SW480 (cell line): ENCODE measurements around the gene MRPS16.
"Not testable (repeated sequence)": the region's sequence is repeated elsewhere in the genome, so short reads cannot be mapped to it uniquely, and the experiment has no call there.

ENCODE experiments used
- DNase-seq: peaks from one replicate; pipeline ENCODE4 v3.0.0-alpha.2; 2016; ENCODE audit warnings: low spot score

MRPS16 gene

DNA sequence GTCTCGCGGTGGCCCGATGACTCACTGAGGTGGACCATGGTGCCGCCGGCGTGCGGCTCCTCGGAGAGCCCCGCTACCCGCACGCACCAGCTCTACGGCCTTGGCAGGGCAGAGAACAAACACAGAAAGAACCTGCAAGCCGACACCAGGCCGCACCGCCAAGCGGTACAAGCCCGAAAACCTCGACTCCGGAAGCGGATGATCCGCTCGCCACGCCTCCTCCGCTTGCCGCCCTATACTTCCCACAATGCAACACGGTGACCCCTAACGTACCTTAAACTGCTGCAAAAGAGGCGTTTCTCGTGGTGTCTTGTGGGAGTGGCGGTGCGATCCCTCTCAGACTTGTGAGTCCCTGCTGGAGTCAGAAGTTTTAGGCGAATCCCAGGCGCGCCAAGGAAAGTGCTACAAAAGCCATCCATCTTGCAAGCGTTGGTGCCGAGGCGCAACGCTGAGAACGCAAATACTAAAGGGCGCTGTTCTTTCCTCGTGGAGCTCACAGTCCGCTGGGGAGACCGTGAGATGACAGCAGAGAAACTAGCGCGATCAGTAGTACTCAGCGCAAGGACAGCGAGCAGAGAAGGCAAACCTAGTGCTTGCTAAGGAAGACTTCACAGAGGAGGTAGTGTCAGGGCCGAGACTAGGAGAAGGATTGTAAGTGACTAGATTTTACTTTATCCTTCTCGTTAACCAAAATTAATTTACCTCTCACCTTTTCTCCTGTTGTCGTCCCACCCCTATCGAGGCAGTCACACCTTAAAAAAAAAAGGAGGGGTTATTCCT is at the start of gene MRPS16:
Gene MRPS16 (minus strand): TSS at position 200 of the 780 bp plus-strand sequence. CDS start 162 bp downstream, at position 38.
- peak; percentile 97 for DNase-seq

GRCh38 chr10:73296946-73297345 is 44.5 kb upstream of the MRPS16 start:
- no peak for DNase-seq

GRCh38 chr10:73293461-73293860 is 41.0 kb upstream of the MRPS16 start:
- no peak for DNase-seq

- DNase-seq: no peak
Measured at GRCh38 chr10:73289958-73290357, 37.5 kb upstream of the MRPS16 start.

- no peak for DNase-seq
Measured at GRCh38 chr10:73287441-73287840, 35.0 kb upstream of the MRPS16 start.

DNA sequence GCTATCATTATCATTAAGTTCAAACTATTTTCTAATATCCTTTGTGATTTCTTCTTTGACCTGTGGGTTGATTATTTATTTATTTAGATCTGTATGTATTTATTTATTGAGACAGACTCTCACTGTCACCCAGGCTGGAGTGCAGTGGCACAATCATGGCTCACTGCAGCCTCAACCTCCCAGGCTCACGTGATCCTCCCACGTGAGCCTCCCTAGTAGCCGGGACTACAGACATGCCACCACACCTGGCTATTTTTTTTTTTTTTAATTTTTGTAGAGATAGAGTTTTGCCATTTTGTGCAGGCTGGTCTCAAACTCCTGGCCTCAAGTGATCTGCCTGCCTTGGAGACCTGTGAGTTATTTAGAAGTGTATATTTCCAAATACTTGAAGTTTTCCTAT is 28.7 kb upstream of the MRPS16 start:
- no peak for DNase-seq

DNA sequence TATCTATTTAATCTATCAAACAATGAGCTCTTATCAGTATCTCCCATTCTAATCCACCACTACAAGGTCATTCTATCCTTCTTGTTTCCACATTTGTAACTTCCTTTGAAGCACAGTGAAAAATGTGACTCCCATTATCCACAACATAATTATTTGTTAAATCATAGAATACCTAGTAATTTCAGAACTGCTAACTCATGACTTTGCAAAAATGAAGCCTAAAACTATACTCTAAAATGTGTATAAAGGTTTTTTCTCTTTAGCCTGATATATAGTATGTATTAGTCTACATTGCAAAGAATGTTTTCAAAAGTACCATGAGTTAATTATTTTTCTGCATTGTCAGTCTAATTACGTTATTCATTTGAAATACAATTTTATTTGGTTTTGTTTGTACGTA is 12.0 kb upstream of the MRPS16 start:
- no peak for DNase-seq

GRCh38 chr10:73263693-73264347 is 11.4 kb upstream of the MRPS16 start:
- DNase-seq: peak; percentile 56

GRCh38 chr10:73262880-73263555 is 10.6 kb upstream of the MRPS16 start:
- no peak for DNase-seq

- DNase-seq: peak; percentile 96
Measured at GRCh38 chr10:73262105-73262730, 9.8 kb upstream of the MRPS16 start.

GRCh38 chr10:73261362-73261995 is 9.0 kb upstream of the MRPS16 start:
- no peak for DNase-seq

DNA sequence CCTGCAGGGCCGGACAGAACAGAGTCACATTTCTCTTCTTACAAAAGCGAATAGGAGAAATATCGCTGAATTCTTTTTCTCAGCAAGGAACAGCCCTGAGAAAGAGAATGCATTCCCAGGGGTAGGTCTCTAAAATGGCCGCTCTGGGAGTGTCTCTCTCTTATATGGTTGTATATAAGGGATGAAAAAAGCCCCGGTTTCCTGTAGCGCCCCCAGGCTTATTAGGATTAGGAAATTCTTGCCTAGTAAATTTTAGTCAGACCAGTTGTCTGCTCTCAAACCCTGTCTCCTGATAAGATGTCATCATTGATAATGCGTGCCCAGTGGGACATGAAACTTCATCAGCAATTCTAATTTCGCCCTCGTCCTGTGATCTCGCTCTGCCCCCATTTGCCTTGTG is 6.2 kb upstream of the MRPS16 start:
- DNase-seq: not testable (repeated sequence)

DNA sequence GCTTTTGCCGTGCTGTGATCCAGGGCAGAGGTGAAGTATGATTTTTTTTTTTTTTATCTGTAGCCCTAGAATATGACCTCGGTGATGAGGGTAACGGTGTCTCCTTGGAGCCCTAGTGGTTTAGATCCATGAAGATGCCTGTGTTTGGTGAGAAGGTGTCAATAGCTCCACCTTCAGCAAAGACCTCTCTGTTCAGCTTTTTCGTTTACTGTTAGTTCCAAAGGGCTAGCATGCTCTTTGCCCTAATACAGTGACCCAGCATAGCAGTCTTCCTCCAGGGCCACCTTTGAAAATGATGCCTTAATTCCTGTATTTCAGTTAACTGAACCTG is 746 bp upstream of the MRPS16 start:
- DNase-seq: peak; percentile 33

GRCh38 chr10:73251683-73252444 is 580 bp downstream of the MRPS16 start:
- DNase-seq: peak; percentile 16

DNA sequence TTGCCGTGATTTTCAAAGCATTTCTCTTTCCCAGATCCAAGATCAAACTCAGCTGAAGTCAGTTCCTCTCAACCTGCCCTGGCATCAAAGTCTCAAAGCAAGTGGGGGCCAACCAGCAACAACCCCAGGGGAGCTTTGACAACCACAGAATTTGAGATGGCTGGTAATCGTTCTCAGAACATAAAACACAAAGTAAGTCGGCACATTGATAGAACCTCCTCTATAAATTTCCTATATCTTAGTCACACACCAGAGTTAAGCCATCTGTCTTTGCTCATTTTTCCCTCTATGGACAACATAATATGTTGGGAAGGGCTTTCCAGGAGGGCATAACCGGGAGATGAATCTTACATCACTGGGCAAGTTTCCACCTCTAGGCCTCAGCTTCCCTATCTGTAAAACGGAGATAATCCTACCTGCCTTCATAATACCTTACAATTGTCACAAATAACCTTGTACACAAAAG is 4.2 kb downstream of the MRPS16 start:
- no peak for DNase-seq

DNA sequence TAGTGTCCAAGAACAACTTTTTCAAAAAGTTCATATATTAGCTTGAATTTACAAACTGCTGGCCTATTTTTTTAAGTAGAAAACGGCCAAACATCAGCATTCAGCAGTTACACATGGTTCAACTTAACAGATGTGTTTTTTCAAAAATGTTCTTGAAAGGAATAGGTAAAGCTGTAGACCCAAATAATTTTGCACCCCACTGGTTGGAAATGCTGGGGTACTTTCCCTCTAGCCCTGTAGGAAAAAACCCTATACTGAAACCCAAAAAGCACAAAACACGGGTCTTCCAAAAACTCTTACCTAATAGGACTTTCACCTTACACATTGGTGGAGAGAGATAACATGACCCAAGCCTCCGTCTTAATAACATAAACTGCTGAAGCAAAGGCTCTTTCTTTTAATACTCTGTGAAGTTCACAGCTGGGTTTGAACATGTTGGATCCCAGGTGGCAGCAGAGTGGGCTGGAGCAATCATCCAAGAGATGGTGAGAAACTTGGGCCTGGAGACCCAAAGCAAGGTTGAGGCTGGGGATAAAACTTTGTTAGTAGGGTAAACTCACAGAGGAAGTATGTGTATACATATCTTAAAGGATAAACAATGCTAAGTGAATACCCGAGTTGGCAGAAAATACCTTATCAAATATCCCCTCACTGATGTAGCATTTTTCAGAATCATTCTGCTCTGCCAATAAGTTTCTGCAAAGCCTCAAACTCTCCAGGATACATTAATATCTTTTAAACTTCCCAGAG is 4.8 kb downstream of the MRPS16 start:
- DNase-seq: no peak

- DNase-seq: peak; percentile 93
Measured at GRCh38 chr10:73246646-73247508, 5.6 kb downstream of the MRPS16 start, which contains the start of gene DNAJC9. DNAJC9 (minus strand) TSS chr10:73247255; CDS start chr10:73247189, 66 bp downstream.

DNA sequence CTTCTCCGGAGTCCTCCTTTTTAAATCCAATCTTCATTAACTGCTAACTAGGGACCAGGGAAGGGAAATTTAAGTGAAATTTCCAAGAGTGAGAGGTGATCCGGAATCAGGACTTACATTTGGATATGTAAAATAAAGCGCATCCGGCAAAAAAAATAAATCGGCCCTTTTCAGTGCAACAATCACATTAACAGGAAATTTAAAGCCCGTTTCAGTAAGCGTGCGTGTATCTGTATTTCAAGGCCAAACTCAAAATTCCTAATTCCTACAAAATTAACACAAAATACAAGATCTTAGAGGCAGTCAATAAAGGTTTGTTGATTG is 6.2 kb downstream of the MRPS16 start:
- DNase-seq: no peak

- no peak for DNase-seq
Measured at GRCh38 chr10:73244866-73245477, 7.5 kb downstream of the MRPS16 start.
